HEK293 (cell line): ENCODE results near the gene TBCEL.
A peak's percentile ranks its signal among the peaks of the same experiment; 100 is the strongest.

Source experiments
- CTCF ChIA-PET: fragments of 350-600 bp; formaldehyde crosslinking; extraction: SDS; loops from one replicate; lab custom pipeline; 2021; ENCODE audit warnings: antibody characterized with exemption; lab: Yijun Ruan, JAX
- POLR2A ChIA-PET: fragments of 300-600 bp; formaldehyde crosslinking; extraction: SDS; loops from one replicate; lab custom pipeline; 2020; ENCODE audit warnings: antibody characterized with exemption, inconsistent platforms; lab: Yijun Ruan, JAX
- H3K27ac ChIP-seq: fragments of 200-500 bp; sonication (Bioruptor generic); 2 replicates; pipeline ENCODE4 v1.5.1; 2014; ENCODE audit warnings: low read depth, low read length, control low read depth, inconsistent platforms; ENCODE audit errors: extremely low read depth
- H3K36me3 ChIP-seq, 2 experiments: fragments of 200-500 bp in 1 of 2; sonication (Bioruptor generic) in 1 of 2; 1 replicate in 1 of 2; 2 replicates in 1 of 2; pipeline ENCODE4 v1.5.1; 2014 to 2017; ENCODE audit warnings: inconsistent platforms in 2 of 2, low read length in 2 of 2; ENCODE audit not compliant: control insufficient read depth in 2 of 2, insufficient read depth in 1 of 2
- H3K4me1 ChIP-seq: fragments of 200-500 bp; sonication (Bioruptor generic); 2 replicates; pipeline ENCODE4 v1.5.1; 2014; ENCODE audit warnings: mild to moderate bottlenecking, low read length, inconsistent platforms; ENCODE audit not compliant: control insufficient read depth, insufficient read depth
- H3K4me3 ChIP-seq: 2 replicates; pipeline ENCODE4 v1.5.1; 2011; ENCODE audit warnings: low read depth, mild to moderate bottlenecking, control low read depth, low read length, moderate library complexity
- H3K9me3 ChIP-seq: fragments of 200-500 bp; sonication (Bioruptor generic); 2 replicates; pipeline ENCODE4 v1.5.1; 2014; ENCODE audit warnings: low read depth, low read length, inconsistent platforms; ENCODE audit not compliant: control insufficient read depth, insufficient read depth
- BCL11B ChIP-seq: fragments of 450-650 bp; formaldehyde crosslinking; IDR thresholded peaks from 2 replicates; pipeline ENCODE4 v1.5.1; 2016; ENCODE audit warnings: low read depth, missing biosample characterization, missing genetic modification characterization
- CTCF ChIP-seq: fragments of 450-650 bp; formaldehyde crosslinking; IDR thresholded peaks from 2 replicates; pipeline ENCODE4 v1.5.1; 2016; ENCODE audit warnings: missing biosample characterization, missing genetic modification characterization
- GLIS2 ChIP-seq: fragments of 450-650 bp; formaldehyde crosslinking; IDR thresholded peaks from 2 replicates; pipeline ENCODE4 v1.5.1; 2016; ENCODE audit warnings: missing biosample characterization, missing genetic modification characterization
- HOXA7 ChIP-seq: sonication (generic); formaldehyde crosslinking; IDR thresholded peaks from 2 replicates; pipeline ENCODE4 v1.8.1; 2022; ENCODE audit warnings: missing genetic modification reagents, borderline replicate concordance
- KLF16 ChIP-seq: fragments of 450-650 bp; formaldehyde crosslinking; IDR thresholded peaks from 2 replicates; pipeline ENCODE4 v1.5.1; 2017; ENCODE audit warnings: missing biosample characterization, missing genetic modification characterization
- MZF1 ChIP-seq: fragments of 450-650 bp; formaldehyde crosslinking; IDR thresholded peaks from 2 replicates; pipeline ENCODE4 v1.5.1; 2017; ENCODE audit warnings: missing biosample characterization, missing genetic modification characterization, borderline replicate concordance
- PATZ1 ChIP-seq: fragments of 450-650 bp; formaldehyde crosslinking; IDR thresholded peaks from 2 replicates; pipeline ENCODE4 v1.5.1; 2016; ENCODE audit warnings: missing biosample characterization, missing genetic modification characterization
- SALL2 ChIP-seq: fragments of 450-650 bp; formaldehyde crosslinking; IDR thresholded peaks from 2 replicates; pipeline ENCODE4 v1.5.0; 2017; ENCODE audit warnings: missing biosample characterization, mild to moderate bottlenecking, missing genetic modification characterization, borderline replicate concordance
- ZBTB1 ChIP-seq: fragments of 450-650 bp; formaldehyde crosslinking; IDR thresholded peaks from 2 replicates; pipeline ENCODE4 v1.5.1; 2016; ENCODE audit warnings: missing biosample characterization, missing genetic modification characterization
- ZBTB26 ChIP-seq: fragments of 450-650 bp; formaldehyde crosslinking; optimal IDR thresholded peaks from 2 replicates; pipeline ENCODE3; 2016; ENCODE audit warnings: missing biosample characterization, mild to moderate bottlenecking, missing genetic modification characterization
- ZNF24 ChIP-seq: fragments of 450-650 bp; formaldehyde crosslinking; IDR thresholded peaks from 2 replicates; pipeline ENCODE4 v1.5.1; 2016; ENCODE audit warnings: missing biosample characterization, missing genetic modification characterization
- ZNF280D ChIP-seq: fragments of 450-650 bp; formaldehyde crosslinking; IDR thresholded peaks from 2 replicates; pipeline ENCODE4 v1.5.1; 2016; ENCODE audit warnings: missing biosample characterization, missing genetic modification characterization
- ZNF335 ChIP-seq: fragments of 450-650 bp; formaldehyde crosslinking; conservative IDR thresholded peaks from 2 replicates; pipeline ENCODE4 v1.5.1; 2016; ENCODE audit warnings: missing biosample characterization, missing genetic modification characterization
- ZNF354C ChIP-seq: fragments of 450-650 bp; formaldehyde crosslinking; IDR thresholded peaks from 2 replicates; pipeline ENCODE4 v1.5.1; 2016; ENCODE audit warnings: missing biosample characterization, missing genetic modification characterization, low read depth, borderline replicate concordance
- ZNF394 ChIP-seq: fragments of 450-650 bp; formaldehyde crosslinking; IDR thresholded peaks from 2 replicates; pipeline ENCODE4 v1.5.1; 2016; ENCODE audit warnings: missing biosample characterization, missing genetic modification characterization, mild to moderate bottlenecking, moderate library complexity, borderline replicate concordance
- ZNF510 ChIP-seq: fragments of 450-650 bp; formaldehyde crosslinking; IDR thresholded peaks from 2 replicates; pipeline ENCODE4 v1.5.1; 2018; ENCODE audit warnings: mild to moderate bottlenecking, missing genetic modification characterization, missing biosample characterization; ENCODE audit not compliant: insufficient replicate concordance
- ZNF514 ChIP-seq: fragments of 450-650 bp; formaldehyde crosslinking; IDR thresholded peaks from 2 replicates; pipeline ENCODE4 v1.5.1; 2016; ENCODE audit warnings: missing biosample characterization, missing genetic modification characterization
- ZNF549 ChIP-seq: fragments of 450-650 bp; IDR thresholded peaks from 2 replicates; pipeline ENCODE4 v1.5.1; 2018; ENCODE audit warnings: missing biosample characterization, missing genetic modification characterization, mild to moderate bottlenecking, inconsistent platforms, moderate library complexity
- ZNF660 ChIP-seq: fragments of 450-650 bp; IDR thresholded peaks from 2 replicates; pipeline ENCODE4 v1.5.1; 2018; ENCODE audit warnings: missing biosample characterization, mild to moderate bottlenecking, missing genetic modification characterization
- ZNF677 ChIP-seq: fragments of 450-650 bp; IDR thresholded peaks from 2 replicates; pipeline ENCODE4 v1.5.0; 2018; ENCODE audit warnings: missing biosample characterization, mild to moderate bottlenecking, missing genetic modification characterization, moderate library complexity
- ZNF792 ChIP-seq: fragments of 450-650 bp; formaldehyde crosslinking; IDR thresholded peaks from 2 replicates; pipeline ENCODE4 v1.5.1; 2016; ENCODE audit warnings: missing biosample characterization, missing genetic modification characterization
- ZNF843 ChIP-seq: fragments of 450-650 bp; formaldehyde crosslinking; IDR thresholded peaks from 2 replicates; pipeline ENCODE4 v1.5.1; 2016; ENCODE audit warnings: missing biosample characterization, missing genetic modification characterization

The TBCEL gene

GRCh38 chr11:120978701-120979100 is 45.2 kb upstream of the TBCEL start:
- Histone ChIP-seq H3K4me3 (no peak overlapping the region), H3K4me1 (no peaks in the 10 kb centered on the region), H3K36me3 (no peaks in the 10 kb centered on the region), H3K9me3 (no peaks in the 10 kb centered on the region)
- POLR2A ChIA-PET = no interaction called here
- TF ChIP-seq ZNF354C (tag by site-specific recombination) (no peak), ZNF280D (tag by site-specific recombination) (no peak), ZNF394 (tag by site-specific recombination) (no peak), CTCF (tag by site-specific recombination) (no peak), ZNF792 (tag by site-specific recombination) (no peak), ZNF843 (tag by site-specific recombination) (no peak), HOXA7 (no peak), ZBTB1 (tag by site-specific recombination) (no peak), ZNF24 (tag by site-specific recombination) (no peak), ZNF510 (tag by site-specific recombination) (no peak)
- TF ChIP-seq, all 188 proteins: peak for 0
- H3K27ac ChIP-seq = no peak overlapping the region
- CTCF ChIA-PET = no interaction called here

- POLR2A ChIA-PET = interaction anchor here (0.6 kb wide), 1 partner anchor 37 kb away, joined by 4 read pairs; no protein-coding TSS in a partner anchor
- Histone ChIP-seq H3K27ac (no peak overlapping the region), H3K9me3 (no peaks in the 10 kb centered on the region), H3K4me1 (no peaks in the 10 kb centered on the region), H3K36me3 (no peaks in the 10 kb centered on the region), H3K4me3 (peak overlapping the region; percentile 40)
- CTCF ChIA-PET = interaction anchor here (0.7 to 1.4 kb wide), 4 partner anchors 11 to 48 kb away, joined by 3 to 6 read pairs (median 3); no protein-coding TSS in a partner anchor
- TF ChIP-seq KLF16 (tag by site-specific recombination) (no peak), PATZ1 (tag by site-specific recombination) (peak; percentile 34; the same call in 1 of the 2 replicates), ZNF677 (tag by site-specific recombination) (no peak), ZBTB26 (tag by site-specific recombination) (peak; percentile 53), BCL11B (tag by site-specific recombination) (no peak), ZNF549 (tag by site-specific recombination) (no peak), ZNF660 (0 out of 2 replicates have a peak, but pooled peaks have one; percentile 28), ZNF335 (tag by site-specific recombination) (peak; percentile 78), GLIS2 (tag by site-specific recombination) (no peak), ZNF514 (tag by site-specific recombination) (no peak), CTCF (tag by site-specific recombination) (0 out of 2 replicates have a peak, but pooled peaks have one; percentile 12), MZF1 (no peak), SALL2 (no peak), ZNF394 (tag by site-specific recombination) (no peak)
Observed at GRCh38 chr11:120985718-120986569, 38.0 kb upstream of the TBCEL start.
